Choroid plexus epithelial cell (primary cell): ENCODE results near the gene KCNQ5.
A peak's percentile ranks its signal among the peaks of the same experiment; 100 is the strongest.
"Not testable (repeated sequence)": the region's sequence is repeated elsewhere in the genome, so short reads cannot be mapped to it uniquely, and the experiment has no call there.

Experiments
- DNase-seq: peaks from one replicate; pipeline ENCODE4 v3.0.0-alpha.2; 2010; ENCODE audit warnings: low read depth
- H3K4me3 ChIP-seq: 2 replicates; pipeline ENCODE4 v1.5.1; 2011; ENCODE audit warnings: low read depth, mild to moderate bottlenecking, control low read depth, low read length, moderate library complexity
- TF ChIP-seq, protein P1 (sequence below): conservative IDR thresholded peaks from 2 replicates; pipeline ENCODE4 v1.5.1; 2011; ENCODE audit warnings: low read depth, mild to moderate bottlenecking, control low read depth, inconsistent platforms, low read length, moderate library complexity

KCNQ5 gene

DNA sequence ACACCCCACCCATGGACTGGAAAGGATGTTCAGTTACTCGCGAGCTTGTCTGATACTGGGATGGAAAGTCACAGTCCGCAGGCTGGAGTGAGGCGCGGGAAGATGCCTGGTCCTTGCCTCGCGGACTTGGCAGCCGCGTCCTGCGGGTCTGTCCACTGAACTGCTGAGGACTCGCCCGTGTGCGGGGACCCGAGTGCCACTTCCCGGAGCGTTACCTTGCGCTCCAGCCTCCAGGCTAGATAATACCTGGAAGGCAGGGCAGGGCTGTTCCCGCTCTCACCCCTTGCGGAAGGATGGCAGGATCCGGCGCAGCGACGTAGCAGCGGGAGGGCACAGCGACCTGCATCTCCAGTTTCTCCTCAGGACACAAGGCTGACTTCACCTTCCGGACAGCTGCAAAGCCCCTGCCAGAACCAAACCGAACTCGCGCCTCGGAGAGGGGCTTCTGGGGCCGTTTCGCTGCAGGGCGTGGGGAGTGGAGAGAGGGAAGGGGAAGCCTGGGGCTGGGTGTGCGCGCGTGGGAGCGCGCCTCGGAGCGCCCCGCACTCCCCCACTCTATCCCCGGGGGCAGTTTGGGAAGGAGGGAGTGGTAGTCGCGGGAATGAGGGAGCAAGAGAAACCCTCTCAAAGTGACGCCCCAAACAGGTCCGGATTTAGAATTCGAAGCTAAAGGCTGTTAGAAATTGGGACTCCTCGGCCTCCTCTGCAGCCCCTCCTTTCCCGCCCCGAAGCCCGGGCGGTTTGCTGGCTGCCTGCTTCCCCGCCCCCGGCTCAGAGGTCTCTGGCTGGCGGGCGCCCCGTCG, at the start of gene KCNQ5:
KCNQ5 (plus strand) TSS at position 774 of the 803 bp plus-strand sequence.
- peak within 1 kb of the TSS; percentile 36 for H3K4me3 ChIP-seq
- TF ChIP-seq, protein P1, sequence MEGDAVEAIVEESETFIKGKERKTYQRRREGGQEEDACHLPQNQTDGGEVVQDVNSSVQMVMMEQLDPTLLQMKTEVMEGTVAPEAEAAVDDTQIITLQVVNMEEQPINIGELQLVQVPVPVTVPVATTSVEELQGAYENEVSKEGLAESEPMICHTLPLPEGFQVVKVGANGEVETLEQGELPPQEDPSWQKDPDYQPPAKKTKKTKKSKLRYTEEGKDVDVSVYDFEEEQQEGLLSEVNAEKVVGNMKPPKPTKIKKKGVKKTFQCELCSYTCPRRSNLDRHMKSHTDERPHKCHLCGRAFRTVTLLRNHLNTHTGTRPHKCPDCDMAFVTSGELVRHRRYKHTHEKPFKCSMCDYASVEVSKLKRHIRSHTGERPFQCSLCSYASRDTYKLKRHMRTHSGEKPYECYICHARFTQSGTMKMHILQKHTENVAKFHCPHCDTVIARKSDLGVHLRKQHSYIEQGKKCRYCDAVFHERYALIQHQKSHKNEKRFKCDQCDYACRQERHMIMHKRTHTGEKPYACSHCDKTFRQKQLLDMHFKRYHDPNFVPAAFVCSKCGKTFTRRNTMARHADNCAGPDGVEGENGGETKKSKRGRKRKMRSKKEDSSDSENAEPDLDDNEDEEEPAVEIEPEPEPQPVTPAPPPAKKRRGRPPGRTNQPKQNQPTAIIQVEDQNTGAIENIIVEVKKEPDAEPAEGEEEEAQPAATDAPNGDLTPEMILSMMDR: no peak
- DNase-seq: no peak

DNA sequence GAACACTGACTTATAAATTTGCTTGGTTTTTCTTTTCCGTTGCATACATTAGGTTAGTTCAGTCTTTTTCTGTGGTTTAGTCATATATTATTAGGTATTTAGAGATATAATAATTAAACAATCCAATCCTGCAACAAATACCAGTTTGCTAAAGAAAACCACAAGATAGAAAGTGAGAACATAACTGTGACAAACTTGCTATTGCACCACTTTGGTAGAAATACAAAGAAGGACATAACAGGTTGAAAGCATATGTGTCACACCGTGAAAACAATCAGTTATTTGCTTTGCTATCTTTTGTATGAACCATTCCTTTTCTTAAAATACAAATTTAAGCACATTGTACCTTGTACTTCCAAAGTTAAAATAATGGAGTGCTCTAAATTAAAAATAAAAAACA, 42.0 kb upstream of the KCNQ5 start:
- TF ChIP-seq, protein P1: no peak
- H3K4me3 ChIP-seq: no peak overlapping the region
- no peak for DNase-seq

DNA sequence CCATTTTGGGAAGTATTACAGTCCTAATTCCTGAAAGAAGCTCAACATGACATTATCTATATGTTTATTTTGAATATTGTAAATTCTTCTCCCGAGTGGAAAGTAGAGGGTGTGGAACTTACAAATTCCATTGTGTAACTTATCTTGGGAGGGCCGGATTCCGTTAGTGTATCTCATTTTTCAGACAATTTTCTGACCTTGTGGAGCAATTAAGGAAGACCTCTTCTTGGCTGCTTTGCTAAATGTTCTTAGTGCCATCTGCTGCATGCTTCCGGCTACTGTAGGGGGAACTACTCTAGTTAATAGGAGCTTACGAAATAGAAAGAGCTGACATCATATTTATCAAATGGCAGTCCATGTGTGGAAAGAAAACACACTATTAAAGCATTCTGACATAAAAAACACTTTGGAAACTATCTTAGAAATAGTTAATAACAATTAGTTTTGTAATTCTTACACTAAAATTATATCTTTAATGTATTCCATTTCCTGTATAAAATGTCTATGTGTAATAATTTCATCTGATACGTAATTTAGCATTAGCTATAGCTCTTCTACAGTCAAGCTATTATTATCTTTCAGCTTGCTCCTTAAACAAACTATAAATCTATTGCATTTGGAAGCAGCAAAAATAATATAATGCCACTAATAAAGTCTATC, 41.5 kb upstream of the KCNQ5 start:
- TF ChIP-seq, protein P1: peak; percentile 70
- peak; percentile 86 for DNase-seq
- no peak overlapping the region for H3K4me3 ChIP-seq

DNA sequence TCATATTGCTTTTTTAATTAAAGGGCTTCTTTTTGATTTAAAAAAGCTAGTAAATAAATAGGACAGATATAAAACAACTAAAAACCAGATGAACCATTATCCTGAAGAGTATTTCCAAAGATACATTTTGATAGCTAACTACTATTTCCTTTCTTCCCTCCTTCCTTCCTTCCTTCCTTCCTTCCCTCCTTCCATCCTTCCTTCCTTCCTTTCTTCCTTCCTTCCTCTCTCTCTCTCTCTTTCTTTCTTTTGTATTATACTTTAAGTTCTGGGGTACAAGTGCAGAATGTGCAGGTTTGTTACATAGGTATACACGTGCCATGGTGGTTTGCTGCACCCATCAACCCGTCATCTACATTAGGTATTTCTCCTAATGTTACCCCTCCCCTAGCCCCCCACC, 40.9 kb upstream of the KCNQ5 start:
- H3K4me3 ChIP-seq, DNase-seq: not testable (repeated sequence)

DNA sequence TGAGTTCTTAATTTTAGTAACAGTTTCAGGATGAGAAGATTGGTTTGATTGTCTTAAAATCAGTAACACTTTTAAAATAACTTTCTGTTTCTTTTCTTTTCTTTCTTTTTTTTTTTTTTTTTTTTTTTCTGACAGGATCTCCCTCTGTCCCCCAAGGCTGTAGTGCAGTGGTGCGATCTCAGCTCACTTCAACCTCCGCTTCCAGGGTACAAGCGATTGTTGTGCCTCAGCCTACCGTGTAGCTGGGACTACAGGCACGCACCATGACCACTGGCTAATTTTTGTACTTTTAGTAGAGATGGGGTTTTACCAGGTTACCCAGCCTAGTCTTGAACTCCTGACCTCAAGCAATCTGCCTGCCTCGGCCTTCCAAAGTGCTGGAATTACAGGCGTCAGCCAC, 33.7 kb upstream of the KCNQ5 start:
- H3K4me3 ChIP-seq: no peak overlapping the region
- TF ChIP-seq, protein P1: no peak

DNA sequence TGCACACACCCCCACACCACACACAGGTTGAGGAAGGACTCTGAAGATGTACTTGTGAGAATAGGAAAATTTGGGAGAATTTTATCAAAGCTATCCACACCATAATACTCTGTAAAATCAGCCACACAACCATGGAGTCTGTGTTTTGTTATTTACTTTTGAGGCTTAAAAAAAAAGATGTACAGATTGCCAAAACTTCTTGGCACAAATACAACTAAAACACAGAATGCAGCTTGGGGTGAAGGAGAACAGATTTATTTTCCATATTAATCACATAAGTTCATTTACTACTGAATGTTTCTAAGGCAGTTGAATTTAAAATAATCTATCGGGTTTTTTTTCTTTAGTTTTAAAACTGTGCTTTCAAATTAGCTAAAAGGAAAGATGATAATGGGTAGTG, 32.8 kb upstream of the KCNQ5 start:
- DNase-seq: peak; percentile 41

More for the DNA sequence above, 33.7 kb upstream of the KCNQ5 start:
- DNase-seq: no peak

DNA sequence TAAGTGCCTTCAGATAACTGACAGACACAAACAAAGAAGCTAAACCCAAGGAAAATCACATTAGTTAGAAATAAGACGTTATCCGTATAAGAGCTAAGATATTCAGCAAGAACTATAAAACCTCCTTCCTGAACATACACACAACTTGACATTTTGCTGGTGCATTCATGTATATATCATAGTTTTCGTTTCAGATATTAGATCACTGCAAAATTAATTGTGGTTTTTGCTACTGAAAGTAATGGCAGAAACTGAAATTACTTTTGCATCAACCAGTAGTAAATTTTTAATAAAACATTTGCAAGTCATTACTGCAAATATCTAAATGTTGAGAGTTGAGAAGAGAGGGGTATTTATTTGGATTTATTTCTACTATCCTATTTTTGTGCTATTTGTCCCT, 26.1 kb upstream of the KCNQ5 start:
- no peak for DNase-seq
- TF ChIP-seq, protein P1: no peak
- no peak overlapping the region for H3K4me3 ChIP-seq

More for the DNA sequence above, 32.8 kb upstream of the KCNQ5 start:
- H3K4me3 ChIP-seq: no peak overlapping the region
- TF ChIP-seq, protein P1: no peak
